Measurements from ENCODE around the gene GPS2.
A peak's percentile ranks its signal among the peaks of the same experiment; 100 is the strongest.

GPS2 gene

DNA sequence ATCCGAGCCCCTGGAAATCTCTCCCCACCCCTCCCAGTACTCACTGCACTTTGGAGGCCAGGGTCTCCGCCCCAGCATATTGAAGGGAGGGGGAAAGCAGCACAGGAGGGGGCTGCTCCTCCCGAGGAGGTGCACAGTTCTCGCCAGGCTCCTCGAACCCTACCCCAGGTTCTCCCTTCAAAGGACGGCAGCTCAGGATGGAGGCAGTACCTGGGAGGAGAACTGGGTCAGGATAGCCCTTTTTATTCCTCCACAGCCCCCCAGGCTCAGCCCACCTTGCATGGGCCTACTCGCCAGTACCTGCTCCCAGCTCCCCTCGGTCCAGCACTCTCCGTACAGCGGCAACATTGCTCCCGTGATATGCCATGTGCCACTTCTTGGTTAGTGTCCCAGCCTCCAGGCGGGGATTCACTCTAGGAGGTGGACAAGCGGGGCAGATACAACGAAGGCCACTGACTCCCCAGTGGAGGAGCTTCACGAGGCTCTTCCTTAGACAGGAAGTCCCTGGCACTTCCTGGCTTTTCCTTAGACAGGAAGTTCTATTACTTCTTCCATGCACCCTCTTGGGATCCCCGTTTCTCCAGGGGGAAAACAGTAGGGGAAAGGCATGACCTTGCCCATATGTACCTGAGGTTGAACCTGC lies 2.1 kb upstream of the GPS2 start:
- DNase-seq = no peak

- no peak for DNase-seq
Measured at GRCh38 chr17:7315570-7316235, 543 bp upstream of the GPS2 start.

DNA sequence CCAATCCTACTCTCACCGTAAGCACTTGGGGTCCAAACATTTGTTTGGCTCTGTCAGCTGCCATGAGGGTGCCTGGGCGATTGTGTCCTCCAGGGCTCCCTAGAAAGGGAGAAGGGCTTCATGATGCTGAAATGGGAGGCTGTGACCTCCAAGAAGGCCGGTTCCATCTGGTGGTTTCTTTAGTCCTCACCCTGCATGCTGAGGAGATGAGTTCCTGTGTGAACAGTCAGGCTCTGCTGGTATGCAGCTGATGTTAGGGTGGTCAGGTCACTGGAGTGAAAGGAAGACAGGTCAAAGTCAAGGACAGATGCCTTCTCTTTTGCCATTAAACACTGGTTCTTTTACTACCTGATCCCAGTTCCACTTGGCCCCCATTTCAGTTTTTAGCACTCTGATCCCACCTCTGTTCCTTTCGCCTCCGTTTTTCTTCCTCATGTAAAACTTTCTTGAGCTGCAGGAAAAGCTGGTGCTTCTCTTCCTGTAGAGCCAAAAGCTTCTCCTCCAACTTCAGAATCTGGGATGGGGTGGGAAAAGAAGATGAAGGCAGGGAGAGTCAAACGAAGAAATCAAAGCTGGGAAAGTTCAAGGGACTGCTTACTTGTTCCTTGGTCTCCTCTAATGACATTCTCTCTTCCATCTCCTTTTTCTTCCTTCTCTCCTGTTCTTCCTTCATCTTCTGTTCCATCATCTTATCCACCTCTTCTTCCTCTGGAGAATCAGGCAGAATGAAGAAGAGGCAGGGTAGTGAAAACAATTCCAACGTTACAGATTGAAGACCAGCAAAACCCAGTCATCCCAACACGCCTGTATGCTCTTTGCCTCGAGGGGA lies 1.1 kb downstream of the GPS2 start:
- DNase-seq = peak; percentile 13

DNA sequence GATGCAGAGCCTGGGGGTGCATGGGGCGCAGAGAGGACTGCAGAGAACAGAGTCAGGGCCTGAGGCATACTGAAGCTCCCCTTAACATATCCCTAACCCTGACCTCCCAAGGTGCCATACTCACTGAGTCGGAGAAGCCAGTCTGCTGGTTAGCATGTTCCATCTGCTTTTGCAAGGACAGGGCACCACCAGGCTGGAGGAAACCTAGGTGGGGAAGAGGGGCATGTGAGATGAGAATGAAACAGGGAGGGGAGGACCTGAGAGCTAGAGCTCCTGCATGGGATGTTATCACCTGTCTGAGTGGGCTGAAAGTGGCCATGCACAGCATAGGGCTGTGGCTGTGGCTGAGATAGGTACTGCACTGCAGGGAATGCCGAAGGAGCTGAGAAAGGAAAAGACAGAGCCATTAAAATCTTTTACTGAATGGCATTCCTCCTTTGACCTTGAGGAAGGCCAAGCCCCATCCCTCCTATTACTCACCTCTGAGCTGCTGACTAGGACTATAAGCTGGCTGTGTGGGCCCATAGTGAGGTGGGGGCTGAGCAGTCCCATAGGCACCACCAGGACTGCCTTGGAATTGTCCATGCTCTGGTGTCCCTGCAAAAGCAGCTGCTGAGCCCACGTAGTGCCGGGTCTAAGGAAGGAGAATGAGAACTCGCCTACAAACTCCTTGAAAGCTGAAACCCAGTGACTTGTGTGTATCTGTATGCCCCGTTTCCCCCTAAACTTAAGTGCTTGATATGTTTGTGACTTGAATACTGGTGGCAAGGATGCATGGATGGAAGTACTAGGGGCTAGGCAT lies 1.9 kb downstream of the GPS2 start:
- no peak for DNase-seq

- DNase-seq = no peak
Measured at GRCh38 chr17:7312432-7313087, 2.6 kb downstream of the GPS2 start.

DNA sequence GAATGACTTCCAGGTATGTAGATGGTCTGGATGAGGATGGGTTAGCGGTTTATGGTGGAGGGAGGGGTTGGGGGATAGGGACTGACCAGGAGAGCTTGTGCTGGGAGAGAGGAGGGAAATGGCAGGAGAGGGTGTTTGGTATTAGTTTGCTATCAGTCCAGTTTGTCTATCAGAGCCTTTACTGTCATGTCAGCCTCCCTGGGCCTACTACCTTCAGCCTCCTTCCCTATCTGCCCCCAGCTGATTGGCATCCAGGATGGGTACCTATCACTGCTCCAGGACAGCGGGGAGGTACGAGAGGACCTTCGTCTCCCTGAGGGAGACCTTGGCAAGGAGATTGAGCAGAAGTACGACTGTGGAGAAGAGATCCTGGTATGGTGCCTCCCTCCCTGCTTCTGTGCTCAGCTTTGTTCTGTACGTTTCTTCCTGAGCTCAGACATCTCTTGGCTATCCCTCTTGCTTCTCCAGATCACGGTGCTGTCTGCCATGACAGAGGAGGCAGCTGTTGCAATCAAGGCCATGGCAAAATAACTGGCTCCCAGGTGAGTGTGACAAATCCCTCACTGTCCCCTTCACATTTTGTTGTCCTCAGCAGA lies 4.0 kb downstream of the GPS2 start:
- DNase-seq = no peak

DNA sequence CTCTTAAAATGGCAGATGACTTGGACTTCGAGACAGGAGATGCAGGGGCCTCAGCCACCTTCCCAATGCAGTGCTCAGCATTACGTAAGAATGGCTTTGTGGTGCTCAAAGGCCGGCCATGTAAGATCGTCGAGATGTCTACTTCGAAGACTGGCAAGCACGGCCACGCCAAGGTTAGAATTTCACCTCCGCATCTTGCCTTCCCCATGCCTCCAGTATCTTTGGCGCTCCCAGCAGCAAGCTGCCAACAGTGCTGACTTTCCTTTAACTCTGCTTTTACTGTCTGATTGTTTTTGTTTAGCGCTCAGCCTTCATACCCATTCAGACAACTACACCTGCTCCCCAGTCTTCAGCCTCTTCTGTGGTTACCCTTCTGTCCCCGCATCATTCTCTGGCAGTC lies 5.5 kb downstream of the GPS2 start:
- DNase-seq = no peak

- peak; percentile 81 for DNase-seq
Measured at GRCh38 chr17:7308625-7309433, 6.3 kb downstream of the GPS2 start.

- DNase-seq = peak; percentile 38
Measured at GRCh38 chr17:7307686-7308624, 7.2 kb downstream of the GPS2 start.

GRCh38 chr17:7306911-7307685 lies 8.1 kb downstream of the GPS2 start, which contains the start of gene EIF5A:
EIF5A (plus strand) TSS chr17:7307628; CDS start chr17:7309636, 2,008 bp downstream.
- DNase-seq = peak; percentile 100

DNA sequence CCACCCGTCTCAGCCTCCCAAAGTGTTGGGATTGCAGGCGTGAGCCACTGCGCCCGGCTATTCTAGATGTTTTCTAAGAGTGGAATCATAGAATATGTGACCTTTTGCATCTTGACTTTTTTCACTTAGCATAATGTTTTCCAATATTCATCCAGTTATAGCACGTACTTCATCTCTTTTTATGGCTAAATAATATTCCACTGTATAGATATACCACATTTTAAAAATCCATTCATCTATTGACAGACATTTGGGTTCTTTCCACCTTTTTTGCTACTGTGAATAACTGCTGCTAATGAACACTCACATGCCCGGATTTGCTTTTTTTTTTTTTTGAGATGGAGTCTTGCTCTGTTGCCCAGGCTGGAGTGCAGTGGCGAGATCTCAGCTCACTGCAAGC lies 11.0 kb downstream of the GPS2 start:
- no peak for DNase-seq

GRCh38 chr17:7296189-7296861 lies 18.8 kb downstream of the GPS2 start:
- DNase-seq = peak; percentile 76

DNA sequence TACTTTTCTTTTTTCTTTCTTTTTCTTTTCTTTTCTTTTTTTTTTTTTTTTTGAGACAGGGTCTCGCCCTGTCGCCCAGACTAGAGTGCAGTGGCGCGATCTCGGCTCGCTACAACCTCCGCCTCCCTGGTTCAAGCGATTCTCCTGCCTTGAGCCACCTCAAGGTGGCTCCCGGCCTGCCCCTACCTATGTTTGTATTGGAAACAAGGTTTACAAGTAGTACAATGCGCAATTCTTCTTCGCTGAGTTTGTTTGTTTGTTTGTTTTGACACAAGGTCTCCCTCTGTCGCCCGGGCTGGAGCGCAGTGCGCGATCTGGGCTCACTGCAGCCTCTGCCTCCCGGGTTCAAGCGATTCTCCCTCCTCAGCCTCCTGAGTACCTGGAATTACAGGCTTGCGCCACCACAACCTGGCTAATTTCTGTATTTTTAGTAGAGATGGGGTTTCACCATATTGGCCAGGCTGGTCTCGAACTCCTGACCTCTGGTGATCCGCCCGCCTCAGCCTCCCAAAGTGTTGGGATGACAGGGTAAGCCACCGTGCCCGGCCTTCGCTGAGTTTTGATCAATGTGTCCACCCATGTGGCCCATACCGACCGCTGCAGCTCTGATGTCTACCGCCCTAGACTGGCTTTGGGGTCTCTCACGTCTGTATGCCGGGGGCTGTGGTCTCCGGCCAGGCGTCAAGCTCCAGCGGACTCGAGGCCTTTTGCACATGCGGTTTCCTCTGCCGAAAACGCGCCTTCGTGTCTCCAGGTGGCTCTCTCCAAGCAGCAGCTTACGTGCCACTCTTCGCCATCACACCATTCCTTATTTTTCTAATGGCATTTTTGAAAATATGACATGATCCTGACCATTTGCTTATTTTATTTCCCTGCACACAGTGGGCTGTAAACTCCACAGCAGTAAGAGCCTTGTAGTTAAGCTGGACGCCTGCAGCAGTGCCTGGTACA lies 19.7 kb downstream of the GPS2 start:
- DNase-seq = no peak

DNA sequence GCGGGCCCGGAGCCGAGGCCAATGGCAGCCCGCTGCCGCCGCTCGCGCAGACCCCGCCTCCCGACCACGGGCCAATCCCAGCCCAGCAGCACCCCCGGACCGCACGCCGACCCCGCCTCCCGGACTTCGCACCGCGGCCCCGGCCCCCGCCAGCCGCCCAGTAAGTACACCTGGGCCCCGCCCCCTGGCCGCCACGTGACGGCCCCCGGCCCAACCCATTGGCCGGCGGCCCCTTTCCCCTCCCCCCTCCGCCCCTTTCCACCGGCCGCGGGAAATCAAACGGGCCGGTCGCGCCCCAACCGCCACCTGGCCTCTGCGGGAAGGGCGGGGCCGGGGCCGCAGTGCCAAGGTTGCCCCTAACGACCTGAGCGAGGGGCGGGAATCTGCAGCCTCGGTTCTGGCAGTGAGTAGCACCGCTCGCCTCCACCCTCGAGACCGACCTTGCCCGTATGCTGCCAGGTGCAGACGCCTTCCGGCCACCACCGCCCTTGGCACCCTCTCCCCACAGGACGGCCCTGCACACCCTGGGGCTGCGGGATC lies 20.5 kb downstream of the GPS2 start, which contains the start of gene YBX2:
YBX2 (minus strand) TSS at position 26 of the 540 bp plus-strand sequence. CDS start 139 bp downstream, outside the sequence.
- DNase-seq = peak; percentile 24

DNA sequence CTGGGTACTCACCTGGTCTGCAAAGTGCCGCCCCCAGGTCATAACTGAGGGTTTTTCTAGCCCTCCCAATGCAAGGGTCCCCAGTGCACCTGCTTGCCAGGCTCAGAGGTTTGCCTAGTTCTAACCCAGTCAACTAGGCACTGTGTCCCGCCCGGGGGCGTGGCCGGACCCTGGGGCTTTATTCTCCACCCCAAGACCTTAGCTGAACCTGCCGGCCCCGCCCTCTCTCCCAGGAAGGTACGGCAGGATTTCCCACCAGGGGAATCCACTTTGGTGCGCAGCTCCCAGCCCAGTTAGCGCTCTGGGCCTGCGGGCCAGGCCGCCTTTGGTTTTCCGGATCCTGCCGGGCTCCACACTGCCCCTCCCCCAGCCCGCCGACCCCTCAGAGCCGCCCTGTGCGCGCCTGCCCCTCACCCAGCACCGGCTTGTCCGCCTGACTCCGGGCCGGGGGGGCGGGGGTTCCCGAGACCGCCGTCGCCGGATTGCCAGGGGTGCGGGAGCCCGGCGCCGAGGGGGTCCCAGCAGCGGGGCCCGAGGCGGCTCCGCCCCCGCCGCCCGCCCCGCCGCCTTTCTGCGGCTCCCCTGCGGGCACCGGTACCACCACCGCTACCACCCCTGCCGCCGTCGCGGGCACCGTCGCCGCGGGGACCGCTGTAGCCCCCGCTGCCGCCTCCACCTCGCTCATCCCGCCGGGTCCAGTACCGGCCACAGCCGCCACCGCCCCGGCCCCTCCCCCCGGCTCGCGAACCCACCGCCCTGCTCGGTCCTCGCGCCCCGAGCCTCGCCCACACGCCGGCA lies 21.1 kb downstream of the GPS2 start:
- no peak for DNase-seq

GRCh38 chr17:7293159-7293558 lies 22.0 kb downstream of the GPS2 start:
- no peak for DNase-seq
